GM18505 (cell line): ENCODE results near the gene CTU1.

ENCODE experiments used
- ATAC-seq: cut with Tn5 transposase; IDR thresholded peaks from one replicate; pipeline ENCODE4 v1.9.1; 2021; ENCODE audit not compliant: unreplicated experiment
- POLR2A ChIP-seq: IDR thresholded peaks from 4 replicates; pipeline ENCODE4 v1.6.1; 2011; ENCODE audit warnings: borderline replicate concordance; ENCODE audit not compliant: insufficient read depth, insufficient read length; ENCODE audit errors: extremely low read depth

The CTU1 gene

DNA sequence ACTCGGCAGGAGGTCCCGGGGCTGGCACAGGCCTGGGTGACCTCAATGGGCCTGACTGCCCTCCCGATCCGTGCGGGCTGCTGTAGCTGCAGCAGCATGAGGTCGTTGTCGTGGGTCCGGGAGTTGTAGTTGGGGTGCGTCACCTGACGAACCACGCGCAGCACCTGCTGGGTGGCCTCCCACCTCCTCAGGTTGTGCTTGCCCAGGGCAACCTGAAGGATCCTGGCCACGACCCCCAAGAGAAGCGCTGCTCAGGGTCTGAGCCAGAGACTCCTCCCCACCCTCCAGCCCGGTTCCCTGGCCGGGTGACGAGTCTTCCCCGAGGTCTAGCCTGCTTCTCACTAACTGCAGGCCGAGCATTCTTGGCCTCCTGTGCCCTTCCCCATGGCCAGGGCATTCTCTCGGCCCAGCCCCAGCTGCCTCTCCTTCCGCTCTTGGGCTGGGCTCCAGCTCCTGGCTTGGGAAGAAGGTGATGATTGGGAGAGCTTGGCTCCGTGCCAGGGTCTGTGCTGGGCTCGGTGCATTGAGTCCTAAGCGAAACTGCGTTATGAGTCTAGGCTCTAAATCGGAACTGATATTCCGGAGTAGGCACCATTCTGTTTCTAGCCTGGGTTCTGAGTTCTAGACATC is 28.6 kb downstream of the CTU1 start:
- ATAC-seq, result no peak
- no peak for TF ChIP-seq POLR2A

DNA sequence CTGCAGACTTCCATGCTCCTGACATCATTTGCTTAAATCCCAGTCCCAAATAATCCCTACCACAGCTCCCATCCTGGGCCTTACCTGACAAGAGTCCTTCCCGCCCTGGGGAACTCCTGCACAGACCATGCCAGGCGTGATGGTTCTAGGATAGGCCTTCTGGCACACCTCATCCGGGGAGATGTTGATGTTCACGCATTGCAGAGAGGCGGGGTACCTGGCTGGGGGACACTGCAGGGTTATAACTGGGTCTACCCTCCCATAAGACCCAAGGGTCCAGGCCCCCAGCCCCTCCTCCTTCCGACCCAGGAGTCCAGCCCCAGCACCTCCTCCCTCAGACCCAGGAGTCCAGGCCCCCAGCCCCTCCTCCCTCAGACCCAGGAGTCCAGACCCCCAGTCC is 29.5 kb downstream of the CTU1 start:
- no peak for TF ChIP-seq POLR2A
- ATAC-seq, result no peak

DNA sequence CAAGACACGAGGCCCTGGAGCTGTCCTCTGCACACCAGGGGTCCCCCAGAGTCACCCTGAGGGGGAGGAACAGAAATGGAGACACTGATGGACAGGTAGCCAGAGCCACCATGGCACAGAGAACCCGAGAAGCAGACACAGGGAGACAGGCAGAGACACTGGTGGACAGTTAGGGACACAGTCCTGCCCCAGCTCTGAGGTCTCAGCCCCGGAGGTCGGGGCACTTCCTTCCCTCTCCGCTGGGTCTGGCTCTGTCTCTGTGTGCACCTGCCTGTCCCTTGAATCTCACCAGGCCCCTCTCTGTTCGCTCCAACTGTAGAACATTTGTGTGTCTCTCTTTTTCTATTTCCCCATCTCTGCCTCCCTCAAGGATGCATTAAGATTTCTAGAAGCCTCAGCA is 30.1 kb downstream of the CTU1 start:
- no peak for ATAC-seq
- no peak for TF ChIP-seq POLR2A

GRCh38 chr19:51076631-51077213 is 31.5 kb downstream of the CTU1 start:
- ATAC-seq, result no peak
- TF ChIP-seq POLR2A, result no peak

DNA sequence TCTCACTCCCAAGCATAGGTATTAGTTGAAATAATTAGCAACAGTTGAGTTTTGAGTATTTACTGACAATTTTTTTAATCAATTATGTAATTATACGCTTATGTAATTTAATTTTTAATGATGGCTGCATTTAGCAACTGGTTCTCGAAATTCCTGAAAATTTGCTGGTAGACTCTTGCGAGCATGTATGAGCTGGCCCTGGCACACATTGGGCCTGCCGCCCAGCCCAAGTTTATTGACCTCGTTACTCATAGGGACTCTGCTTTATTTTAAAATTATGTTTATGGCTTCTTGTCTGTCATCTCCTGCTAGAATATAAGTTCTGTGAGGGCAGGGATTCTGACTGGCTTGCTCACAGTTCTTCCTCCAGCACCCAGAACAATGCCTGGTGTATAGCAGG is 32.2 kb downstream of the CTU1 start:
- TF ChIP-seq POLR2A, result no peak
- no peak for ATAC-seq

DNA sequence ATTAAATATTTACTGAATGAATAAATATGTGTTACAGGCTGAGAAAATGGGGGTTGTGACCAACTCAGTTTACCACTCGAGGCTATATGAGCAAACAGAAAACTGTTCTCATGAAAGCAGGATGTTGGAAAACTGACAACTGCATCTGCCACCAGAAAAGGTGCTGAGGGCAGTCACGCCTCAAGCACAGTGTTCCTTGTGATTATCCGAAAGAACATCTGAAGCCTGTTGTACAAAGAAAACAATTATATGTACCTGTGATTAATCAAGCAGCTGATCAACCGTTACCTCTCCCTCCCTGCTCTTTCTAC is 37.2 kb downstream of the CTU1 start:
- no peak for TF ChIP-seq POLR2A
- ATAC-seq, result no peak

DNA sequence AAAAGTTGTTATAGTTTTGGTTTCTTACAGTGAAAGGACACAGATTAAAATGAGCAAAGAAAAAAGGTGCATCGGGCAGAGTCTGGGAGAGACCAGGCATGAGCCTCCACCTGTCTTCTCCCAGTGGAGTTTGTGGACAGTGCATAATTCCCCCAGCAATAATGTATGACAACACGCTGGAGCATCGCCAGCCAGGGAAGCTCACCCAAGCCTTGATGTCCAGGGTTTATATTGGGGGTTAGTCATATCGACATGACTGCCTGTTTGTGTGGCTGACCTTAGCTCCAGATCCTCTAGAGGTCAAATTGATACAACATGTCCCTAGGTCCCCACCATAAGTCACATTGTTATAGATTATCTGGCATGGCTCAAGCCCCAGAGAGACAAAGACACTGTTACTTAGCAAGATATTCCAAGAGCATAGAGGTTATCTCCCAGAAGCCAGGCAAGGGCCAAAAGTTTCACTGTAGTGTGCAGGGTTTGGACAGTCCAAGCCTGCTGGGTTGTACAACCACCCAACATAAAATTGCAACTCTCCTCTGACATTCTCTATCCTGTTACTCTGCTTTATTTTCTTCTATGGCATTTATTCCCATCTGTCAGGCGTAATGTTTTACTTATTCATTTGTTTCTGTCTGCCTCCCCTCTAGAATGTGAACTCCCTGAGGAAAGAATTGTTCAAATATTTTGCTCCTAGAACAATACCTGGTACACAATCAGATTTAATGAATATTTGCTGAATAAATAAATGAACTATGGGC is 37.7 kb downstream of the CTU1 start:
- no peak for ATAC-seq
- TF ChIP-seq POLR2A, result no peak

GRCh38 chr19:51066393-51067186 is 41.6 kb downstream of the CTU1 start:
- no peak for TF ChIP-seq POLR2A

GRCh38 chr19:51065221-51065960 is 42.8 kb downstream of the CTU1 start:
- no peak for TF ChIP-seq POLR2A
- no peak for ATAC-seq

More at GRCh38 chr19:51066393-51067186, 41.6 kb downstream of the CTU1 start:
- no peak for ATAC-seq

DNA sequence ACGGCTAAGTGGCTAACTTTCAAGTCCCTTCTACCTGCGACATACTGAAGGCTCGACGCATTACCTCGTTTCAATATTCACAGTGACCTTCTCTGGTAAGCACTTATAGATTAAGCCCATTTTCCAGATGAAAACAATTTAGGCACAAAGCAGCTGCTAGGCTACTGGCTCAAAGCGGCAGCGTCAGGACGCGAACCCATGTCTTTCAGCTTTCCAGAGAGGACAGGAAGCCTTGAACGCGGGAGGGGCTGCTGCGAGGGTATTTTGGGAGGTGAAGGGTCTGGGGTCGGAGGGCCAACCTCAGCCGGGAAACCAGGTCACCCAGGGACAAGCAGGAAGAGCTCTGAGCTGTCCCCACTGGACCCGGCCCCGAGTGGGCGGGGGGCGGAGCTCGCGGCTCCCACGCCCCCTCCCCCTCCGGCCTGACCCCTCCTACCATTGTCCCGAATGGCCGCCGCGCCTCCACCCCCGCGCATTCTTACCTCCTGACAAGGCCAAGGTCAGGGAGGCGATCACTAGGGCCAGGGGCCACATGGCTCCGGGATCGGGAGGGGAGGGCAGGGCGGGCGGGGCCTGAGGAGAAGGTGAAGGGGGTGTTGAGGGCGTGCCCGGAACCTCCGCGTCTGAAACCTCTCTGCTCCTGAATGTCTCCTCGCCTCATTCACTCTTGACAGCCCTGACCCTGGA is 43.5 kb downstream of the CTU1 start, which contains the start of gene KLK13:
KLK13 (minus strand) TSS at position 559 of the 687 bp plus-strand sequence; CDS start at position 534, 25 bp downstream.
- ATAC-seq, result no peak
- TF ChIP-seq POLR2A, result no peak

- TF ChIP-seq POLR2A, result no peak
- no peak for ATAC-seq
These were observed 44.5 kb downstream of the CTU1 start for GRCh38 chr19:51063664-51064063.

- TF ChIP-seq POLR2A, result no peak
- no peak for ATAC-seq
These were observed 47.2 kb downstream of the CTU1 start for GRCh38 chr19:51060973-51061372.
